Uterus (tissue), 2 donors: ENCODE data around the gene ENHO.

Source experiments
- CTCF ChIP-seq, 4 experiments: fragments of 200-600 bp in 2 of 4; fragments of 450-650 bp in 2 of 4; sonication (generic) in 2 of 4; IDR thresholded peaks; one replicate each; pipeline ENCODE4 v1.5.1; 2016 to 2019; ENCODE audit warnings: antibody characterized with exemption in 4 of 4, mild to moderate bottlenecking in 2 of 4, moderate library complexity in 1 of 4
- POLR2A ChIP-seq, 2 donors: fragments of 450-650 bp; IDR thresholded peaks; one replicate each; pipeline ENCODE4 v1.6.1; 2016; ENCODE audit warnings: antibody characterized with exemption in 2 of 2, mild to moderate bottlenecking in 1 of 2, moderate library complexity in 1 of 2

- TF ChIP-seq CTCF (IDR thresholded peaks at IDR 0.05) = no peak
- no peak for TF ChIP-seq POLR2A (IDR thresholded peaks at IDR 0.05)
These were observed 32.7 kb upstream of the ENHO start for GRCh38 chr9:34555500-34555899.
